Measurements from ENCODE around the gene ZNF415.

Gene ZNF415

DNA sequence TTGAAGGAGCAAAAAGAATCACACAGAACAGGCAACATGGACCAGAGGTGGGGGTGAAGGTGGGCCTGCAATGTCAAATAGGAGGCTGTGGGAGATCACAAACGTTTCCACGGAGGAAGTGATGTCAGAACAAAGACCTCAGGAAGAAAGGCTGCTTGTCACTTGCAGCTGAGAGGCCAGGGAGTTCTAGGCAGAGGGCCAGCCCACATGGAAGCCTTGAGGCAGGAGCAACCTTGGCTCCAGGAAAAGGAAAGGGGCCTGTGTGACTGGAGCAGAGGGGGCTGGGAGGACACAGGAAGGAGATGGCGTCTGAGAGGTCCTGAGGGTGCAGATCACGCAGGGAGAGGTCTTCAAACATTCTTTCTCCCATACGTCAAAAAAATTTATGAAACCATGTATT, 45.8 kb downstream of the ZNF415 start:
- Histone ChIP-seq H3K27me3 (ENCODE audit: insufficient read depth, low read depth) (no peaks in the 10 kb centered on the region), H2AFZ (ENCODE audit: low read depth) (no peak overlapping the region), H3K4me1 (ENCODE audit: low read depth, poor library complexity, severe bottlenecking) (no peaks in the 10 kb centered on the region), H3K4me3 (IDR thresholded peaks at IDR 0.05; ENCODE audit: insufficient read depth, low read depth, low read length) (no peak overlapping the region), H3K27ac (no peak overlapping the region), H3K79me2 (ENCODE audit: insufficient read depth, low read depth) (no peaks in the 10 kb centered on the region), H3K36me3 (ENCODE audit: insufficient read depth) (no peaks in the 10 kb centered on the region), H3K9ac (no peak overlapping the region), H4K20me1 (ENCODE audit: insufficient read depth) (no peaks in the 10 kb centered on the region), H3K4me2 (no peak overlapping the region)
- TF ChIP-seq, protein P1, sequence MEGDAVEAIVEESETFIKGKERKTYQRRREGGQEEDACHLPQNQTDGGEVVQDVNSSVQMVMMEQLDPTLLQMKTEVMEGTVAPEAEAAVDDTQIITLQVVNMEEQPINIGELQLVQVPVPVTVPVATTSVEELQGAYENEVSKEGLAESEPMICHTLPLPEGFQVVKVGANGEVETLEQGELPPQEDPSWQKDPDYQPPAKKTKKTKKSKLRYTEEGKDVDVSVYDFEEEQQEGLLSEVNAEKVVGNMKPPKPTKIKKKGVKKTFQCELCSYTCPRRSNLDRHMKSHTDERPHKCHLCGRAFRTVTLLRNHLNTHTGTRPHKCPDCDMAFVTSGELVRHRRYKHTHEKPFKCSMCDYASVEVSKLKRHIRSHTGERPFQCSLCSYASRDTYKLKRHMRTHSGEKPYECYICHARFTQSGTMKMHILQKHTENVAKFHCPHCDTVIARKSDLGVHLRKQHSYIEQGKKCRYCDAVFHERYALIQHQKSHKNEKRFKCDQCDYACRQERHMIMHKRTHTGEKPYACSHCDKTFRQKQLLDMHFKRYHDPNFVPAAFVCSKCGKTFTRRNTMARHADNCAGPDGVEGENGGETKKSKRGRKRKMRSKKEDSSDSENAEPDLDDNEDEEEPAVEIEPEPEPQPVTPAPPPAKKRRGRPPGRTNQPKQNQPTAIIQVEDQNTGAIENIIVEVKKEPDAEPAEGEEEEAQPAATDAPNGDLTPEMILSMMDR (conservative IDR thresholded peaks at IDR 0.05; ENCODE audit: low read depth, low read length), result no peak

DNA sequence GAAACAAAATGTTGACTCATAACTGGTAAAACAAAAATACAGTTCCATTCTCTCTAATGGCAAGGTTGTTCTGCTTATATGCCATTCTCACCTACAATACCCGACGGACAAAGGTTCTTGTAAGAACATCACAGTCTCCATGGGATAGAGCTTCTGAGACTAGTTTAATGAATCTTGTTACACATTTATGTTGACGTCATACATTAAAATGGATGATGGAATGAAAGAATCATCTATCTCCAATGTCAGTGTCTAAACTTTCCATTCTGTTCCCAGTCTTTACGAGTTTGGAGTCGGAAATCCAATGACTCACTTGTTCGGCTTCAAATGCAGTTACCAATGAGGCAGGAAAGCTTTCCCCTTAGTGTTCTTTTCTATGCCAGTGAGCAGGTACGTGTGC, 47.2 kb downstream of the ZNF415 start:
- H3K36me3 ChIP-seq (ENCODE audit: insufficient read depth), result no peaks in the 10 kb centered on the region
- H3K4me3 ChIP-seq (IDR thresholded peaks at IDR 0.05; ENCODE audit: insufficient read depth, low read depth, low read length), result no peak overlapping the region
- no peak overlapping the region for H3K27ac ChIP-seq
- H2AFZ ChIP-seq (ENCODE audit: low read depth), result no peak overlapping the region
- no peak overlapping the region for H3K4me2 ChIP-seq
- no peaks in the 10 kb centered on the region for H3K27me3 ChIP-seq (ENCODE audit: insufficient read depth, low read depth)
- no peaks in the 10 kb centered on the region for H3K79me2 ChIP-seq (ENCODE audit: insufficient read depth, low read depth)
- H3K9ac ChIP-seq, result no peak overlapping the region
- H4K20me1 ChIP-seq (ENCODE audit: insufficient read depth), result no peaks in the 10 kb centered on the region
- H3K4me1 ChIP-seq (ENCODE audit: low read depth, poor library complexity, severe bottlenecking), result no peaks in the 10 kb centered on the region
- TF ChIP-seq, protein P1 (conservative IDR thresholded peaks at IDR 0.05; ENCODE audit: low read depth, low read length), result no peak

DNA sequence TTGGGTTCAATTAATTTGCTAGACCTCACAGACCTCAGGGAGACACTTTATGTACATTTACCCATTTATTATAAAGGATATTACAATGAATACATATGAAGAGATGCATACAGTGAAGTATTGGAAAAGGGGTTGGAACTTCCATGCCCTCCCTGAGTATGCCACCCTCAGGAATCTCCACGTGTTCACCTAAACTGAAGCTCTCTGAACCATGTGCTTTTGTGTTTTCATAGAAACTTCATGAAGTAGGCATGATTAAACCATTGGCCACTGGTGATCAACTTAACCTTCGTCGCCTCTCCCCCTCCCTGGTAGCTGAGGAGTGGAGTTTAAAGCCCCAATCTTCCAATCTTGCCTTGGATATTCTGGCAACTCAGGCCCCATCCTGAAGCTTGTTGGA, 49.8 kb downstream of the ZNF415 start:
- H3K4me3 ChIP-seq (IDR thresholded peaks at IDR 0.05; ENCODE audit: insufficient read depth, low read depth, low read length), result no peak overlapping the region
- no peaks in the 10 kb centered on the region for H3K4me1 ChIP-seq (ENCODE audit: low read depth, poor library complexity, severe bottlenecking)
- H3K4me2 ChIP-seq, result no peak overlapping the region
- no peaks in the 10 kb centered on the region for H3K79me2 ChIP-seq (ENCODE audit: insufficient read depth, low read depth)
- H3K36me3 ChIP-seq (ENCODE audit: insufficient read depth), result no peaks in the 10 kb centered on the region
- H3K9ac ChIP-seq, result no peak overlapping the region
- no peak overlapping the region for H3K27ac ChIP-seq
- H3K27me3 ChIP-seq (ENCODE audit: insufficient read depth, low read depth), result no peaks in the 10 kb centered on the region
- TF ChIP-seq, protein P1 (conservative IDR thresholded peaks at IDR 0.05; ENCODE audit: low read depth, low read length), result no peak
- no peak overlapping the region for H2AFZ ChIP-seq (ENCODE audit: low read depth)
- H4K20me1 ChIP-seq (ENCODE audit: insufficient read depth), result no peaks in the 10 kb centered on the region

DNA sequence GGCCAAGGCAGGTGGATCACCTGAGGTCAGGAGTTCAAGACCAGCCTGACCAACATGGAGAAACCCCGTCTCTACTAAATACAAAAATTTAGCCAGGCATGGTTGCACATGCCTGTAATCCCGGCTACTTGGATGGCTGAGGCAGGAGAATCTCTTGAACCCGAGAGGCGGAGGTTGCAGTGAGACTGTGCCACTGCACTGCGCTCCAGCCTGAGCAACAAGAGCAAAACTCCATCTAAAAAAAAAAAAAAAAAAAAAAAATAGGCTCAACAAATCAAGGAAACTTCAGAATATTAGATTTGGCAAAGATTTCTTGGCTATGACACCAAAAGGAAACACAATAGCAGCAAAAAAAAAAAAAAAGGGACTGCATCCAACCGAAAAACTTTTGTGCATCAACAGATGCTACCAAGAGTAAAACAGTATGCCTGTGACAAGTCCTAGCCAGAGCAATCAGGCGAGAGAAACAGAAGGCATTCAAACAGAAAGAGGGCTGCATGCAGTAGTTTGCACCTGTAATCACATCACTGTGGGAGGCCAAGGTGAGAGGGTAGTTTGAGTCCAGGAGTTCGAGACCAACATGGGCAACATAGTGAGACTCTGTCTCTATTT, 53.3 kb downstream of the ZNF415 start:
- Histone ChIP-seq H2AFZ (ENCODE audit: low read depth) (no peak overlapping the region), H3K79me2 (ENCODE audit: insufficient read depth, low read depth) (no peaks in the 10 kb centered on the region), H3K4me2 (no peak overlapping the region), H3K4me3 (IDR thresholded peaks at IDR 0.05; ENCODE audit: insufficient read depth, low read depth, low read length) (no peak overlapping the region), H3K27ac (no peak overlapping the region), H3K36me3 (ENCODE audit: insufficient read depth) (no peaks in the 10 kb centered on the region; the same call in 1 of the 2 replicates), H3K9ac (no peak overlapping the region), H3K4me1 (ENCODE audit: low read depth, poor library complexity, severe bottlenecking) (no peaks in the 10 kb centered on the region), H3K27me3 (ENCODE audit: insufficient read depth, low read depth) (no peaks in the 10 kb centered on the region), H4K20me1 (ENCODE audit: insufficient read depth) (no peaks in the 10 kb centered on the region)
- TF ChIP-seq, protein P1 (conservative IDR thresholded peaks at IDR 0.05; ENCODE audit: low read depth, low read length), result no peak
